H9 (cell line): ENCODE data around the gene ASCC1. TPM values are rescaled to one million over a fixed set of nuclear protein-coding genes. Genes with fewer than 3 reads are reported as not detected.

Experiments
- DNase-seq: peaks from one replicate; pipeline ENCODE4 v3.0.0-alpha.2; 2017
- H2AFZ ChIP-seq: one replicate; pipeline ENCODE4 v1.6.1; 2013; ENCODE audit warnings: mild to moderate bottlenecking, low read length, control low read depth, moderate library complexity
- H2AK5ac ChIP-seq: 2 replicates; pipeline ENCODE4 v1.6.1; 2013; ENCODE audit warnings: low read length, control low read depth, mixed read lengths; ENCODE audit not compliant: insufficient read length
- H2BK120ac ChIP-seq: one replicate; pipeline ENCODE4 v1.6.1; 2013; ENCODE audit warnings: low read depth, mild to moderate bottlenecking, low read length, control low read depth, inconsistent platforms; ENCODE audit not compliant: poor library complexity, severe bottlenecking
- H2BK12ac ChIP-seq: 2 replicates; pipeline ENCODE4 v1.6.1; 2013; ENCODE audit warnings: low read length, control low read depth, mixed read lengths, low read depth; ENCODE audit not compliant: insufficient read length
- H2BK15ac ChIP-seq: 2 replicates; pipeline ENCODE4 v1.6.1; 2013; ENCODE audit warnings: low read depth, low read length, control low read depth
- H2BK20ac ChIP-seq: one replicate; pipeline ENCODE4 v1.6.1; 2013; ENCODE audit warnings: low read depth, mild to moderate bottlenecking, low read length, control low read depth, inconsistent platforms; ENCODE audit not compliant: poor library complexity, severe bottlenecking
- H2BK5ac ChIP-seq: 2 replicates; pipeline ENCODE4 v1.6.1; 2013; ENCODE audit warnings: low read length, control low read depth, mixed read lengths; ENCODE audit not compliant: insufficient read length
- H3K14ac ChIP-seq: 2 replicates; pipeline ENCODE4 v1.6.1; 2013; ENCODE audit warnings: low read length, control low read depth; ENCODE audit not compliant: insufficient read depth
- H3K18ac ChIP-seq: 2 replicates; pipeline ENCODE4 v1.6.1; 2013; ENCODE audit warnings: low read depth, mild to moderate bottlenecking, mixed read lengths, low read length, control low read depth; ENCODE audit not compliant: insufficient read length
- H3K23ac ChIP-seq: 2 replicates; pipeline ENCODE4 v1.6.1; 2013; ENCODE audit warnings: low read length, control low read depth, mixed read lengths, low read depth; ENCODE audit not compliant: insufficient read length
- H3K23me2 ChIP-seq: 2 replicates; pipeline ENCODE4 v1.6.1; 2013; ENCODE audit warnings: low read depth, mild to moderate bottlenecking, mixed read lengths, low read length, control low read depth; ENCODE audit not compliant: insufficient read length, poor library complexity, severe bottlenecking
- H3K27ac ChIP-seq: 2 replicates; pipeline ENCODE4 v1.5.1; 2013; ENCODE audit warnings: low read length, control low read depth, mixed read lengths, low read depth; ENCODE audit not compliant: insufficient read length
- H3K27me3 ChIP-seq: 2 replicates; pipeline ENCODE4 v1.6.1; 2013; ENCODE audit warnings: low read length, control low read depth, inconsistent platforms; ENCODE audit not compliant: insufficient read depth
- H3K4ac ChIP-seq: 2 replicates; pipeline ENCODE4 v1.6.1; 2013; ENCODE audit warnings: low read depth, mild to moderate bottlenecking, control low read depth, inconsistent platforms, low read length, moderate library complexity
- H3K4me1 ChIP-seq: 2 replicates; pipeline ENCODE4 v1.6.1; 2013; ENCODE audit warnings: low read length, control low read depth, inconsistent platforms; ENCODE audit not compliant: insufficient read depth
- H3K4me2 ChIP-seq: 2 replicates; pipeline ENCODE4 v1.6.1; 2013; ENCODE audit warnings: low read length, control low read depth, mixed read lengths; ENCODE audit not compliant: insufficient read length, insufficient read depth
- H3K56ac ChIP-seq: 2 replicates; pipeline ENCODE4 v1.6.1; 2013; ENCODE audit warnings: low read depth, mild to moderate bottlenecking, mixed read lengths, low read length, control low read depth; ENCODE audit not compliant: insufficient read length
- H3K79me1 ChIP-seq: 2 replicates; pipeline ENCODE4 v1.6.1; 2013; ENCODE audit warnings: low read depth, mild to moderate bottlenecking, moderate library complexity, low read length, control low read depth, inconsistent platforms; ENCODE audit not compliant: insufficient read depth, poor library complexity, severe bottlenecking
- H3K79me2 ChIP-seq: 2 replicates; pipeline ENCODE4 v1.6.1; 2013; ENCODE audit warnings: low read length, control low read depth, inconsistent platforms; ENCODE audit not compliant: insufficient read depth
- H3K9ac ChIP-seq: 2 replicates; pipeline ENCODE4 v1.6.1; 2013; ENCODE audit warnings: low read length, control low read depth, mixed read lengths; ENCODE audit not compliant: insufficient read length; ENCODE audit errors: extremely low read depth
- H3K9me3 ChIP-seq: one replicate; pipeline ENCODE4 v1.6.1; 2013; ENCODE audit warnings: low read depth, low read length, inconsistent platforms; ENCODE audit not compliant: control insufficient read depth
- H3T11ph ChIP-seq: one replicate; pipeline ENCODE4 v1.6.1; 2013; ENCODE audit warnings: mild to moderate bottlenecking, low read length, control low read depth, inconsistent platforms
- H4K20me1 ChIP-seq: one replicate; pipeline ENCODE4 v1.6.1; 2013; ENCODE audit not compliant: control insufficient read depth, insufficient read length, insufficient read depth
- H4K5ac ChIP-seq: 2 replicates; pipeline ENCODE4 v1.6.1; 2013; ENCODE audit warnings: low read depth, mild to moderate bottlenecking, mixed read lengths, low read length, control low read depth; ENCODE audit not compliant: insufficient read length
- H4K8ac ChIP-seq: replicated peaks from 2 replicates; pipeline ENCODE4 v1.6.1; 2013; ENCODE audit warnings: low read length, control low read depth, mixed read lengths, low read depth; ENCODE audit not compliant: insufficient read length
- H4K91ac ChIP-seq: 2 replicates; pipeline ENCODE4 v1.6.1; 2013; ENCODE audit warnings: low read depth, mild to moderate bottlenecking, moderate library complexity, mixed read lengths, low read length, control low read depth; ENCODE audit not compliant: insufficient read length
- H3K27ac Mint-ChIP-seq, 3 experiments: 2 replicates in 2 of 3; 3 replicates in 1 of 3; pipeline ENCODE4 v1.8.0; 2020 to 2021; ENCODE audit warnings: mixed read lengths in 3 of 3, mild to moderate bottlenecking in 1 of 3, moderate library complexity in 1 of 3
- H3K27me3 Mint-ChIP-seq: 2 replicates; pipeline ENCODE4 v1.8.0; 2021; ENCODE audit warnings: low read depth, mild to moderate bottlenecking, moderate library complexity, mixed read lengths
- H3K36me3 Mint-ChIP-seq, 3 experiments: 2 replicates in 2 of 3; 3 replicates in 1 of 3; pipeline ENCODE4 v1.8.0; 2020 to 2021; ENCODE audit warnings: low read depth in 3 of 3, mixed read lengths in 3 of 3; ENCODE audit not compliant: insufficient read depth in 1 of 3
- H3K4me1 Mint-ChIP-seq, 2 experiments: 2 replicates each; pipeline ENCODE4 v1.8.0; 2020; ENCODE audit warnings: mixed read lengths in 2 of 2
- H3K4me3 Mint-ChIP-seq, 2 experiments: 2 replicates in 1 of 2; 3 replicates in 1 of 2; pipeline ENCODE4 v1.8.0; 2020 to 2021; ENCODE audit warnings: mild to moderate bottlenecking in 2 of 2, mixed read lengths in 2 of 2, moderate library complexity in 1 of 2
- H3K9me3 Mint-ChIP-seq, 2 experiments: 2 replicates in 1 of 2; 3 replicates in 1 of 2; pipeline ENCODE4 v1.8.0; 2020; ENCODE audit warnings: mild to moderate bottlenecking in 2 of 2, mixed read lengths in 2 of 2, moderate library complexity in 1 of 2
- CTCF ChIP-seq: fragments of 200-600 bp; sonication (generic); conservative IDR thresholded peaks from 3 replicates; pipeline ENCODE4 v1.8.0; 2021; ENCODE audit warnings: antibody characterized with exemption, mild to moderate bottlenecking
- WGBS: extraction: QIAGEN DNeasy Blood & Tissue Kit; methylation state at CpG from one replicate; pipeline ENCODE4 v1.1.7; 2013; ENCODE audit warnings: missing lambda C conversion rate, low lambda C conversion rate, mixed read lengths; ENCODE audit not compliant: insufficient read length; ENCODE audit errors: extremely low coverage; 5-methylcytosine and 5-hydroxymethylcytosine counted together
- total RNA-seq: library from RNA; stranded (reverse); gene quantifications from 2 replicates; pipeline ENCODE4 v1.2.1, GENCODE V29; 2021

ASCC1 gene
- total RNA-seq, 1 experiment from 2014 or later = 41.2 TPM

GRCh38 chr10:72092171-72092924 lies 123.7 kb downstream of the ASCC1 start:
- H2BK120ac ChIP-seq = no peak overlapping the region
- peaks cover 12% of the 10 kb centered on the region for H3K23me2 ChIP-seq
- H3K27me3 ChIP-seq = peaks cover 8% of the 10 kb centered on the region; the same call in 1 of the 2 replicates
- no peak overlapping the region for H2AFZ ChIP-seq
- H2AK5ac ChIP-seq = no peak overlapping the region
- no peak overlapping the region for H4K91ac ChIP-seq
- no peak overlapping the region for H4K8ac ChIP-seq
- no peaks in the 10 kb centered on the region for H3K79me1 ChIP-seq
- H3K18ac ChIP-seq = no peak overlapping the region
- peaks cover 0 to 14% (median 4%) of the 10 kb centered on the region in 3 experiments; a peak in 5 of 7 replicates for H3K36me3 Mint-ChIP-seq
- no peaks in the 10 kb centered on the region for H4K20me1 ChIP-seq
- TF ChIP-seq CTCF = no peak
- no CpG with 5 or more reads among the region's 8 CpGs for WGBS
- no peak overlapping the region for H3K4ac ChIP-seq
- H3K56ac ChIP-seq = no peak overlapping the region
- H3K9me3 Mint-ChIP-seq = no peaks in the 10 kb centered on the region
- H4K5ac ChIP-seq = no peak overlapping the region
- H3K4me1 ChIP-seq = no peaks in the 10 kb centered on the region
- H3K27ac Mint-ChIP-seq = no peak overlapping the region
- no peak overlapping the region for H3T11ph ChIP-seq
- peaks cover 14 to 21% of the 10 kb centered on the region in 2 experiments for H3K4me1 Mint-ChIP-seq
- H3K9ac ChIP-seq = no peak overlapping the region
- H3K27me3 Mint-ChIP-seq = peaks cover 28% of the 10 kb centered on the region
- H3K9me3 ChIP-seq = no peaks in the 10 kb centered on the region
- no peak overlapping the region for H3K27ac ChIP-seq
- H2BK5ac ChIP-seq = no peak overlapping the region
- H3K4me2 ChIP-seq = no peak overlapping the region
- no peaks in the 10 kb centered on the region for H3K79me2 ChIP-seq
- no peak overlapping the region for H2BK15ac ChIP-seq
- no peak overlapping the region for H3K23ac ChIP-seq
- no peak for DNase-seq
- no peak overlapping the region for H3K4me3 Mint-ChIP-seq
- H2BK12ac ChIP-seq = no peak overlapping the region
- no peak overlapping the region for H3K14ac ChIP-seq
- no peak overlapping the region for H2BK20ac ChIP-seq
